ENCODE data around the gene ASCL4.

- TF ChIP-seq CTCF (IDR thresholded peaks at IDR 0.05) (no peak), POLR2A (IDR thresholded peaks at IDR 0.05) (no peak)
Observed at GRCh38 chr12:107805488-107806180, 31.1 kb downstream of the ASCL4 start.

Measured in right lobe of liver (tissue), 4 donors.